Lower leg skin (tissue), 3 donors: ENCODE results near the gene A1CF.

Source experiments
- CTCF ChIP-seq, 3 donors: fragments of 450-650 bp; IDR thresholded peaks; one replicate each; pipeline ENCODE4 v1.5.1; 2016; ENCODE audit warnings: antibody characterized with exemption in 3 of 3, mild to moderate bottlenecking in 3 of 3, moderate library complexity in 2 of 3
- POLR2A ChIP-seq, 2 donors: fragments of 450-650 bp; IDR thresholded peaks; one replicate each; pipeline ENCODE4 v1.6.1; 2016 to 2017; ENCODE audit warnings: antibody characterized with exemption in 2 of 2, mild to moderate bottlenecking in 1 of 2, moderate library complexity in 1 of 2

- TF ChIP-seq CTCF (IDR thresholded peaks at IDR 0.05) (no peak), POLR2A (IDR thresholded peaks at IDR 0.05) (no peak)
Measured at GRCh38 chr10:50884302-50884701, 1.1 kb downstream of the A1CF start.
